ENCODE data around the gene ADARB1. TPM values are rescaled to one million over a fixed set of nuclear protein-coding genes. Genes with fewer than 3 reads are reported as not detected.

Gene ADARB1
- total and polyA plus RNA-seq, 9 of the 15 experiments (the other 6 are each of a cell fraction or from before 2014, with no cell fraction given): 6.7 to 16.0 (median 8.3) TPM

DNA sequence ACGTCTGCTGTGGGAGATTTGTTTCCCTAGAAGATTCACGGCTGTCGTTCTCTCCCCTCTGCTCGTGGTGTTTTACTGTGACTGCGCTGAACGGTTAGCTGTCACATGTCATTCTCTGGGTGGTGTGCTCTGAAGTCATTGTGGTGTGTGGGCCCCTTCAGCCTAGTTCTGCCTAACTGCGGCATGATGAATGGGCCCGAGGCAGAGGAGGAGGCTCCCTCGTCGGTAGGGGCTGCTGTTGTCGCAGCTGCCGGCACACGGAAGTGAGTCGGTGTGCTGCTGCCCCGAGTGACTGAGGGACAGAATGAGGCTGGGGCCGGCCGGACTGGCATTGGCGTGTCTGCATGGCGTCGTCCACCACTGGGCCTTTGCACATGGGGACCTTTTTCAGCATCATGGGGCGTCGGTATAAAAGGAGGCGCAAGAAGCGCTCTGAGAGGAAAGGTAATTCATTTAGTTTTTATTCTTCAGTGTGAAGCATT lies 77.9 kb downstream of the ADARB1 start:
- ATAC-seq (peak; percentile 99), DNase-seq (ENCODE audit: extremely low read depth in 1 of 4, low spot score in 3 of 4) (peak; percentile 75 to 92 (median 84)), FAIRE-seq (peak; percentile 93)
- Histone ChIP-seq H4K20me1 (replicated peaks; ENCODE audit: control insufficient read depth, insufficient read depth, low read length) (no peaks in the 10 kb centered on the region), H3K4me2 (ENCODE audit: insufficient read depth, low read length) (peak overlapping the region; percentile 68), H2AFZ (ENCODE audit: low read depth, low read length) (peak overlapping the region; percentile 87), H3K4me3 (no peak overlapping the region; the same call in 1 of the 2 replicates), H3K36me3 (ENCODE audit: control insufficient read depth, insufficient read depth, low read length) (no peaks in the 10 kb centered on the region), H3K4me1 (replicated peaks in 1 of 2; ENCODE audit: control insufficient read depth in 2 of 2, insufficient read depth in 2 of 2, low read length in 2 of 2) (peaks cover 15 to 22% of the 10 kb centered on the region in 2 experiments; a peak in 4 of 5 replicates), H3K27me3 (ENCODE audit: control insufficient read depth in 2 of 2, insufficient read depth in 2 of 2, low read length in 2 of 2) (no peaks in the 10 kb centered on the region), H3K27ac (ENCODE audit: extremely low read depth, low read depth, low read length) (peak overlapping the region; percentile 30; the same call in 1 of the 3 replicates), H3K79me2 (ENCODE audit: control insufficient read depth, insufficient read depth, low read length) (no peaks in the 10 kb centered on the region), H3K9ac (ENCODE audit: insufficient read depth in 1 of 2, low read depth in 2 of 2, low read length in 2 of 2) (peak overlapping the region; percentile 39 to 53; a peak in 3 of 4 replicates), H3K9me3 (replicated peaks; ENCODE audit: control insufficient read depth, insufficient read depth, low read depth, low read length) (no peaks in the 10 kb centered on the region), H3K9me1 (ENCODE audit: control insufficient read depth, insufficient read depth, low read length) (no peaks in the 10 kb centered on the region)
- ChIA-PET CTCF (ENCODE audit: low intra/inter-chr PET ratio) (interaction anchor here (0.6 to 2.3 kb wide), 4 partner anchors 59 to 287 kb away, joined by 3 to 9 read pairs (median 6); no protein-coding TSS in a partner anchor), POLR2A (interaction anchor here (0.5 to 3.3 kb wide), 12 partner anchors 10 to 265 kb away, joined by 3 to 13 read pairs (median 4); no protein-coding TSS in a partner anchor)
- intact Hi-C loops (cut with micrococcal nuclease): loop anchor here (1.0 to 5.0 kb wide), 3 partner anchors 75 to 286 kb away; no protein-coding TSS in a partner anchor
- no TSS peak for BruUV-seq (replicated peaks)
- 10% methylated on average over 24 of the region's 24 CpGs for WGBS (ENCODE audit: insufficient coverage, low coverage, missing lambda C conversion rate)
- in situ Hi-C loops (cut with MboI): no loop called here
- TF ChIP-seq ZNF408 (CRISPR knock-in tag; IDR thresholded peaks at IDR 0.05; ENCODE audit: low read depth) (no peak), ETV6 (IDR thresholded peaks at IDR 0.05; ENCODE audit: borderline replicate concordance in 1 of 2, low read depth in 2 of 2, low read length in 1 of 2) (no peak; a peak in 1 of 4 replicates), ETV6 (CRISPR knock-in tag; IDR thresholded peaks at IDR 0.05; ENCODE audit: borderline replicate concordance) (peak; percentile 82; the same call in 1 of the 2 replicates), TSC22D4 (tag; IDR thresholded peaks at IDR 0.05) (no peak), EGR1 (conservative IDR thresholded peaks at IDR 0.05) (peak; percentile 35; the same call in 1 of the 2 replicates), ZNF644 (tag; IDR thresholded peaks at IDR 0.05; ENCODE audit: low read depth) (peak; percentile 69; the same call in 1 of the 2 replicates), CCNT2 (IDR thresholded peaks at IDR 0.05; ENCODE audit: borderline replicate concordance, extremely low read depth, insufficient read length, low read depth, low read length) (no peak), OTX1 (CRISPR knock-in tag; IDR thresholded peaks at IDR 0.05) (peak; percentile 85; the same call in 1 of the 2 replicates), SOX6 (IDR thresholded peaks at IDR 0.05) (peak; percentile 40; the same call in 1 of the 2 replicates), ZC3H8 (IDR thresholded peaks at IDR 0.05) (no peak), PHB (CRISPR knock-in tag; IDR thresholded peaks at IDR 0.05) (no peak), RBM34 (IDR thresholded peaks at IDR 0.05; ENCODE audit: borderline replicate concordance, insufficient read depth, low read length) (no peak), ZNF316 (IDR thresholded peaks at IDR 0.05) (no peak)
- TF ChIP-seq, protein P1, sequence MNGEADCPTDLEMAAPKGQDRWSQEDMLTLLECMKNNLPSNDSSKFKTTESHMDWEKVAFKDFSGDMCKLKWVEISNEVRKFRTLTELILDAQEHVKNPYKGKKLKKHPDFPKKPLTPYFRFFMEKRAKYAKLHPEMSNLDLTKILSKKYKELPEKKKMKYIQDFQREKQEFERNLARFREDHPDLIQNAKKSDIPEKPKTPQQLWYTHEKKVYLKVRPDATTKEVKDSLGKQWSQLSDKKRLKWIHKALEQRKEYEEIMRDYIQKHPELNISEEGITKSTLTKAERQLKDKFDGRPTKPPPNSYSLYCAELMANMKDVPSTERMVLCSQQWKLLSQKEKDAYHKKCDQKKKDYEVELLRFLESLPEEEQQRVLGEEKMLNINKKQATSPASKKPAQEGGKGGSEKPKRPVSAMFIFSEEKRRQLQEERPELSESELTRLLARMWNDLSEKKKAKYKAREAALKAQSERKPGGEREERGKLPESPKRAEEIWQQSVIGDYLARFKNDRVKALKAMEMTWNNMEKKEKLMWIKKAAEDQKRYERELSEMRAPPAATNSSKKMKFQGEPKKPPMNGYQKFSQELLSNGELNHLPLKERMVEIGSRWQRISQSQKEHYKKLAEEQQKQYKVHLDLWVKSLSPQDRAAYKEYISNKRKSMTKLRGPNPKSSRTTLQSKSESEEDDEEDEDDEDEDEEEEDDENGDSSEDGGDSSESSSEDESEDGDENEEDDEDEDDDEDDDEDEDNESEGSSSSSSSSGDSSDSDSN (IDR thresholded peaks at IDR 0.05; ENCODE audit: borderline replicate concordance in 1 of 2, low read depth in 2 of 2, low read length in 2 of 2): peak; percentile 79 to 91; a peak in 3 of 4 replicates
- TF ChIP-seq, protein P2, sequence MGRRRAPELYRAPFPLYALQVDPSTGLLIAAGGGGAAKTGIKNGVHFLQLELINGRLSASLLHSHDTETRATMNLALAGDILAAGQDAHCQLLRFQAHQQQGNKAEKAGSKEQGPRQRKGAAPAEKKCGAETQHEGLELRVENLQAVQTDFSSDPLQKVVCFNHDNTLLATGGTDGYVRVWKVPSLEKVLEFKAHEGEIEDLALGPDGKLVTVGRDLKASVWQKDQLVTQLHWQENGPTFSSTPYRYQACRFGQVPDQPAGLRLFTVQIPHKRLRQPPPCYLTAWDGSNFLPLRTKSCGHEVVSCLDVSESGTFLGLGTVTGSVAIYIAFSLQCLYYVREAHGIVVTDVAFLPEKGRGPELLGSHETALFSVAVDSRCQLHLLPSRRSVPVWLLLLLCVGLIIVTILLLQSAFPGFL (CRISPR knock-in tag; IDR thresholded peaks at IDR 0.05): no peak
- TF ChIP-seq, protein P3, sequence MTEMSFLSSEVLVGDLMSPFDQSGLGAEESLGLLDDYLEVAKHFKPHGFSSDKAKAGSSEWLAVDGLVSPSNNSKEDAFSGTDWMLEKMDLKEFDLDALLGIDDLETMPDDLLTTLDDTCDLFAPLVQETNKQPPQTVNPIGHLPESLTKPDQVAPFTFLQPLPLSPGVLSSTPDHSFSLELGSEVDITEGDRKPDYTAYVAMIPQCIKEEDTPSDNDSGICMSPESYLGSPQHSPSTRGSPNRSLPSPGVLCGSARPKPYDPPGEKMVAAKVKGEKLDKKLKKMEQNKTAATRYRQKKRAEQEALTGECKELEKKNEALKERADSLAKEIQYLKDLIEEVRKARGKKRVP (CRISPR knock-in tag; IDR thresholded peaks at IDR 0.05): no peak
- TF ChIP-seq, protein P4, sequence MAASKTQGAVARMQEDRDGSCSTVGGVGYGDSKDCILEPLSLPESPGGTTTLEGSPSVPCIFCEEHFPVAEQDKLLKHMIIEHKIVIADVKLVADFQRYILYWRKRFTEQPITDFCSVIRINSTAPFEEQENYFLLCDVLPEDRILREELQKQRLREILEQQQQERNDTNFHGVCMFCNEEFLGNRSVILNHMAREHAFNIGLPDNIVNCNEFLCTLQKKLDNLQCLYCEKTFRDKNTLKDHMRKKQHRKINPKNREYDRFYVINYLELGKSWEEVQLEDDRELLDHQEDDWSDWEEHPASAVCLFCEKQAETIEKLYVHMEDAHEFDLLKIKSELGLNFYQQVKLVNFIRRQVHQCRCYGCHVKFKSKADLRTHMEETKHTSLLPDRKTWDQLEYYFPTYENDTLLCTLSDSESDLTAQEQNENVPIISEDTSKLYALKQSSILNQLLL (CRISPR knock-in tag; IDR thresholded peaks at IDR 0.05; ENCODE audit: borderline replicate concordance): no peak

All from K562 (cell line).